GM12891 (cell line): Measurements from ENCODE around the gene FANK1.

Source experiments
- PAX5 ChIP-seq: IDR thresholded peaks from 2 replicates; pipeline ENCODE4 v1.6.1; 2011; ENCODE audit warnings: low read length, moderate library complexity, mild to moderate bottlenecking; ENCODE audit not compliant: insufficient read depth, severe bottlenecking
- POLR2A ChIP-seq: IDR thresholded peaks from 2 replicates; pipeline ENCODE4 v1.6.1; 2011; ENCODE audit warnings: low read depth, low read length, control low read depth
- POLR2AphosphoS5 ChIP-seq: IDR thresholded peaks from 2 replicates; pipeline ENCODE4 v1.6.1; 2011; ENCODE audit warnings: low read depth, low read length, control low read depth
- POU2F2 ChIP-seq: IDR thresholded peaks from 2 replicates; pipeline ENCODE4 v1.6.1; 2011; ENCODE audit warnings: low read depth, mild to moderate bottlenecking, control low read depth, low read length, moderate library complexity
- SPI1 ChIP-seq: IDR thresholded peaks from 2 replicates; pipeline ENCODE4 v1.6.1; 2011; ENCODE audit warnings: low read depth, low read length, control low read depth
- TAF1 ChIP-seq: IDR thresholded peaks from 2 replicates; pipeline ENCODE4 v1.6.1; 2011; ENCODE audit warnings: low read depth, low read length, control low read depth

DNA sequence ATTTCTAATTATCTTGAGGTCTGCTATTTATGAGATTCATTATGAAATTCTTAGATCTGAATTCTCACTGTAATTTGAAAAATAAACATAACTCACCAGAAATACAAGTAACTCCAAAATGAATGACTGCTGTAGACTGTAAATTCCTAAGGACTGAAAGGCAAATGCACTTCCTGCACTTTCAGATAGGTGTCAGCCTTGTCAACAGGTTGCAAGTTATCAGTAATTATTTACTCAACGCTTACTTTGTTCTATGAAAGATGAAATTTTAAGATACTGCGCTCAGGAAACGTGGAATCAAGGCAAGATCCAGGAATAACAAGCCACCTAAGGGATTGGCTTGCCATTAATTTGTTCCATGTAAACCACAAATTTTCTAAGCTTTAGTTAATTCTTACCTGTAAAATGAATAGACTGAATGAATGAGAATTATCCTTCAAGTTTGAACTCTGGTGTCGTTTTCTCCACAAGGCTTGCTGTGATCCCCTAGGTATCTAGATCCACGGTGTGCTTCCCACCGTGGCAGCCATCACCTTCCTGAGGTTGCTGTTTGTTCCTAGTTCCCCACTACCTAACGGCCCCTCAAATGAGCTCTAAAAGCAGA is 27.9 kb upstream of the FANK1 start:
- TF ChIP-seq POLR2A, result no peak
- TF ChIP-seq POLR2AphosphoS5, result no peak
- no peak for TF ChIP-seq TAF1
- TF ChIP-seq SPI1, result no peak
- no peak for TF ChIP-seq PAX5
- TF ChIP-seq POU2F2, result no peak
